Testis (tissue), 2 donors: ENCODE results near the gene TMEM126A.

Source experiments
- CTCF ChIP-seq, 3 experiments: fragments of 450-650 bp in 2 of 3; fragments of 200-600 bp in 1 of 3; sonication (generic) in 1 of 3; IDR thresholded peaks; one replicate each; pipeline ENCODE4 v1.5.1; 2016 to 2019; ENCODE audit warnings: antibody characterized with exemption in 3 of 3, mild to moderate bottlenecking in 2 of 3, moderate library complexity in 1 of 3
- POLR2A ChIP-seq: fragments of 450-650 bp; IDR thresholded peaks from one replicate; pipeline ENCODE4 v1.6.1; 2017; ENCODE audit warnings: antibody characterized with exemption, mild to moderate bottlenecking, moderate library complexity

- no peak for TF ChIP-seq CTCF (IDR thresholded peaks at IDR 0.05)
- no peak for TF ChIP-seq POLR2A
Measured at GRCh38 chr11:85628771-85629341, 18.9 kb upstream of the TMEM126A start.
